SJCRH30 (cell line): Measurements from ENCODE around the gene PERM1. TPM values are rescaled to one million over a fixed set of nuclear protein-coding genes. Genes with fewer than 3 reads are reported as not detected.
"Not testable (repeated sequence)": the region's sequence is repeated elsewhere in the genome, so short reads cannot be mapped to it uniquely, and the experiment has no call there.

Experiments used
- DNase-seq, 2 experiments: peaks; one replicate each; pipeline ENCODE4 v3.0.0-alpha.2; 2015 to 2020
- H3K27ac ChIP-seq: fragments of 250-450 bp; sonication (Bioruptor Pico); 2 replicates; pipeline ENCODE4 v1.5.1; 2020; ENCODE audit warnings: mild to moderate bottlenecking, moderate library complexity
- H3K27me3 ChIP-seq: fragments of 250-450 bp; sonication (Bioruptor Pico); 2 replicates; pipeline ENCODE4 v1.5.1; 2020; ENCODE audit warnings: mild to moderate bottlenecking, moderate library complexity
- H3K36me3 ChIP-seq: fragments of 250-450 bp; sonication (Bioruptor Pico); 2 replicates; pipeline ENCODE4 v1.5.1; 2020; ENCODE audit warnings: mild to moderate bottlenecking, moderate library complexity
- H3K4me1 ChIP-seq: fragments of 250-450 bp; sonication (Bioruptor Pico); 2 replicates; pipeline ENCODE4 v1.5.1; 2020; ENCODE audit warnings: mild to moderate bottlenecking, moderate library complexity
- H3K4me3 ChIP-seq: fragments of 250-450 bp; sonication (Bioruptor Pico); 2 replicates; pipeline ENCODE4 v1.5.1; 2020; ENCODE audit warnings: mild to moderate bottlenecking, moderate library complexity
- H3K9me3 ChIP-seq: fragments of 250-450 bp; sonication (Bioruptor Pico); replicated peaks from 2 replicates; pipeline ENCODE4 v1.5.1; 2020; ENCODE audit warnings: mild to moderate bottlenecking, moderate library complexity
- total RNA-seq: library from RNA; depleted of rRNA; stranded (reverse); fragments of >200 nt; shearing (Covaris generic); gene quantifications from 2 replicates; pipeline ENCODE4 v1.2.3, GENCODE V29; 2014

The PERM1 gene
- total RNA-seq, 1 experiment from 2014 or later = not detected

- Histone ChIP-seq H3K27me3 (no peaks in the 10 kb centered on the region), H3K9me3 (no peaks in the 10 kb centered on the region), H3K27ac (no peak overlapping the region), H3K4me1 (peaks cover 25% of the 10 kb centered on the region), H3K36me3 (peaks cover 72% of the 10 kb centered on the region), H3K4me3 (no peak overlapping the region)
- no peak for DNase-seq
These were observed 33.9 kb downstream of the PERM1 start for GRCh38 chr1:947958-948357.

- H3K4me3 ChIP-seq, H3K27ac ChIP-seq, H3K27me3 ChIP-seq, H3K9me3 ChIP-seq, DNase-seq: not testable (repeated sequence)
- peaks cover 61% of the 10 kb centered on the region for H3K36me3 ChIP-seq
- peaks cover 25% of the 10 kb centered on the region for H3K4me1 ChIP-seq
These were observed 35.1 kb downstream of the PERM1 start for GRCh38 chr1:946811-947210.

GRCh38 chr1:945688-946556 lies 36.0 kb downstream of the PERM1 start:
- Histone ChIP-seq H3K36me3 (peaks cover 52% of the 10 kb centered on the region), H3K27ac (no peak overlapping the region), H3K4me3 (no peak overlapping the region), H3K4me1 (peaks cover 25% of the 10 kb centered on the region), H3K27me3 (no peaks in the 10 kb centered on the region), H3K9me3 (no peaks in the 10 kb centered on the region)
- DNase-seq = no peak

- Histone ChIP-seq H3K27ac (peak overlapping the region; percentile 3; the same call in 1 of the 2 replicates), H3K27me3 (no peaks in the 10 kb centered on the region), H3K4me3 (no peak overlapping the region), H3K36me3 (peaks cover 40% of the 10 kb centered on the region), H3K9me3 (no peaks in the 10 kb centered on the region), H3K4me1 (peaks cover 29% of the 10 kb centered on the region)
- peak; percentile 77 to 78 for DNase-seq
These were observed 37.3 kb downstream of the PERM1 start for GRCh38 chr1:944341-945325.

- H3K4me1 ChIP-seq = peaks cover 37% of the 10 kb centered on the region
These were observed 38.1 kb downstream of the PERM1 start for GRCh38 chr1:943545-944340.

GRCh38 chr1:942864-943533 lies 38.9 kb downstream of the PERM1 start:
- no peaks in the 10 kb centered on the region for H3K27me3 ChIP-seq
- H3K36me3 ChIP-seq = peaks cover 36% of the 10 kb centered on the region
- H3K9me3 ChIP-seq = no peaks in the 10 kb centered on the region
- peaks cover 45% of the 10 kb centered on the region for H3K4me1 ChIP-seq
- peak overlapping the region; percentile 65 for H3K4me3 ChIP-seq
- peak; percentile 83 to 92 for DNase-seq
- H3K27ac ChIP-seq = peak overlapping the region; percentile 83

More at GRCh38 chr1:943545-944340, 38.1 kb downstream of the PERM1 start:
- DNase-seq = no peak
- Histone ChIP-seq H3K27me3 (no peaks in the 10 kb centered on the region), H3K9me3 (no peaks in the 10 kb centered on the region), H3K27ac (peak overlapping the region; percentile 83; the same call in 1 of the 2 replicates), H3K36me3 (peaks cover 37% of the 10 kb centered on the region), H3K4me3 (peak overlapping the region; percentile 65)

GRCh38 chr1:942411-942821 lies 39.5 kb downstream of the PERM1 start:
- Histone ChIP-seq H3K4me3 (peak overlapping the region; percentile 65), H3K27ac (peak overlapping the region; percentile 83), H3K4me1 (peaks cover 50% of the 10 kb centered on the region), H3K27me3 (no peaks in the 10 kb centered on the region), H3K36me3 (peaks cover 30% of the 10 kb centered on the region), H3K9me3 (no peaks in the 10 kb centered on the region)
- peak; percentile 62 to 64 for DNase-seq

- Histone ChIP-seq H3K9me3 (no peaks in the 10 kb centered on the region), H3K27me3 (no peaks in the 10 kb centered on the region), H3K4me1 (peaks cover 53% of the 10 kb centered on the region), H3K36me3 (peaks cover 23% of the 10 kb centered on the region), H3K4me3 (peak overlapping the region; percentile 65), H3K27ac (peak overlapping the region; percentile 93)
- peak; percentile 94 to 96 for DNase-seq
These were observed 40.1 kb downstream of the PERM1 start for GRCh38 chr1:941588-942383.

GRCh38 chr1:941015-941587 lies 40.8 kb downstream of the PERM1 start:
- DNase-seq = no peak
- Histone ChIP-seq H3K4me1 (peaks cover 59% of the 10 kb centered on the region), H3K9me3 (no peaks in the 10 kb centered on the region), H3K36me3 (peaks cover 18% of the 10 kb centered on the region), H3K27me3 (no peaks in the 10 kb centered on the region), H3K4me3 (peak overlapping the region; percentile 65), H3K27ac (peak overlapping the region; percentile 93)

- peak overlapping the region; percentile 93 for H3K27ac ChIP-seq
- peak overlapping the region; percentile 65 for H3K4me3 ChIP-seq
- H3K27me3 ChIP-seq = no peaks in the 10 kb centered on the region
- no peaks in the 10 kb centered on the region for H3K9me3 ChIP-seq
- DNase-seq = peak; percentile 80 to 87
- peaks cover 12% of the 10 kb centered on the region for H3K36me3 ChIP-seq
- H3K4me1 ChIP-seq = peaks cover 56% of the 10 kb centered on the region
These were observed 41.5 kb downstream of the PERM1 start for GRCh38 chr1:940107-941014.

GRCh38 chr1:939511-940106 lies 42.3 kb downstream of the PERM1 start:
- Histone ChIP-seq H3K36me3 (peaks cover 5% of the 10 kb centered on the region), H3K4me1 (peaks cover 54% of the 10 kb centered on the region), H3K27ac (peak overlapping the region; percentile 68; the same call in 1 of the 2 replicates), H3K27me3 (no peaks in the 10 kb centered on the region), H3K4me3 (peak overlapping the region; percentile 65), H3K9me3 (no peaks in the 10 kb centered on the region)
- peak in 1 of 2 experiments; percentile 37 for DNase-seq
